HuH-7 (cell line): ENCODE data around the gene STARD10.

Experiments
- DNase-seq: peaks from one replicate; pipeline ENCODE4 v3.0.0; 2011; ENCODE audit warnings: low spot score

STARD10 gene

GRCh38 chr11:72763823-72764222 is 30.0 kb downstream of the STARD10 start:
- no peak for DNase-seq

GRCh38 chr11:72762641-72763304 is 31.1 kb downstream of the STARD10 start:
- DNase-seq: no peak

GRCh38 chr11:72760539-72761405 is 33.1 kb downstream of the STARD10 start:
- DNase-seq: no peak

- DNase-seq: no peak
Observed at GRCh38 chr11:72759468-72759985, 34.3 kb downstream of the STARD10 start.

GRCh38 chr11:72758690-72759389 is 35.0 kb downstream of the STARD10 start:
- DNase-seq: no peak

GRCh38 chr11:72758304-72758689 is 35.5 kb downstream of the STARD10 start:
- DNase-seq: no peak

- no peak for DNase-seq
Observed at GRCh38 chr11:72755713-72756285, 38.0 kb downstream of the STARD10 start.

GRCh38 chr11:72754544-72755155 is 39.2 kb downstream of the STARD10 start:
- no peak for DNase-seq

- DNase-seq: no peak
Observed at GRCh38 chr11:72754149-72754543, 39.7 kb downstream of the STARD10 start.

GRCh38 chr11:72753341-72754148 is 40.3 kb downstream of the STARD10 start:
- no peak for DNase-seq

GRCh38 chr11:72752088-72752914 is 41.5 kb downstream of the STARD10 start, which contains the start of gene ARAP1:
TSS of gene ARAP1 (minus strand) at chr11:72752408. CDS start at chr11:72727128, 25,280 bp downstream.
- peak; percentile 90 for DNase-seq

- DNase-seq: no peak
Observed at GRCh38 chr11:72751116-72752087, 42.4 kb downstream of the STARD10 start.

- no peak for DNase-seq
Observed at GRCh38 chr11:72750556-72751115, 43.2 kb downstream of the STARD10 start.

GRCh38 chr11:72750086-72750485 is 43.8 kb downstream of the STARD10 start:
- no peak for DNase-seq

- DNase-seq: no peak
Observed at GRCh38 chr11:72747289-72747855, 46.5 kb downstream of the STARD10 start.

- no peak for DNase-seq
Observed at GRCh38 chr11:72746821-72747220, 47.0 kb downstream of the STARD10 start.

- no peak for DNase-seq
Observed at GRCh38 chr11:72745925-72746550, 47.8 kb downstream of the STARD10 start.
